ENCODE data around the gene AP2A2.

DNA sequence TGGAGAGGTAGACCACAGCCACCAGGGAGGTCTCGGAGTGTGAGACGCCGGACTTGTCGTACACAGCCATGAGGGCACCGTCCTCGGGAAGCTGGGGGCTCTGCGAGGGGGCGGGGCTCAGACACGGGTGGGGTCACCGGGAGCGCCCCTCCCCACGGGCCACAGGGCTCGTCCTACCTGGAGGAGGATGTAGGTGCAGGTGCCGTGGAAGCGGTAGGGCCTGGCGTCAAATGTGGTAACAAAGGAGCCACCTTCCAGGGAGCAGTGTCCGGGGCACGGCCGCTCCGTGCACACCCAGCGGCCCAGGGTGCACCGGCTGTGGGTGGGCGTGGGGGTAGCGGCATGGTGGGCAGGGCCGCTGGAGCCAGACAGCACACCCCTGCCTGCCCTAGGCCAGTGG lies 103.4 kb downstream of the AP2A2 start:
- TF ChIP-seq, protein P1, sequence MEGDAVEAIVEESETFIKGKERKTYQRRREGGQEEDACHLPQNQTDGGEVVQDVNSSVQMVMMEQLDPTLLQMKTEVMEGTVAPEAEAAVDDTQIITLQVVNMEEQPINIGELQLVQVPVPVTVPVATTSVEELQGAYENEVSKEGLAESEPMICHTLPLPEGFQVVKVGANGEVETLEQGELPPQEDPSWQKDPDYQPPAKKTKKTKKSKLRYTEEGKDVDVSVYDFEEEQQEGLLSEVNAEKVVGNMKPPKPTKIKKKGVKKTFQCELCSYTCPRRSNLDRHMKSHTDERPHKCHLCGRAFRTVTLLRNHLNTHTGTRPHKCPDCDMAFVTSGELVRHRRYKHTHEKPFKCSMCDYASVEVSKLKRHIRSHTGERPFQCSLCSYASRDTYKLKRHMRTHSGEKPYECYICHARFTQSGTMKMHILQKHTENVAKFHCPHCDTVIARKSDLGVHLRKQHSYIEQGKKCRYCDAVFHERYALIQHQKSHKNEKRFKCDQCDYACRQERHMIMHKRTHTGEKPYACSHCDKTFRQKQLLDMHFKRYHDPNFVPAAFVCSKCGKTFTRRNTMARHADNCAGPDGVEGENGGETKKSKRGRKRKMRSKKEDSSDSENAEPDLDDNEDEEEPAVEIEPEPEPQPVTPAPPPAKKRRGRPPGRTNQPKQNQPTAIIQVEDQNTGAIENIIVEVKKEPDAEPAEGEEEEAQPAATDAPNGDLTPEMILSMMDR (IDR thresholded peaks at IDR 0.05) = no peak
- TF ChIP-seq POLR2A (IDR thresholded peaks at IDR 0.05) = no peak

All from lower leg skin (tissue), 3 donors.